ENCODE results near the gene INTS6.

Gene INTS6, protein sequence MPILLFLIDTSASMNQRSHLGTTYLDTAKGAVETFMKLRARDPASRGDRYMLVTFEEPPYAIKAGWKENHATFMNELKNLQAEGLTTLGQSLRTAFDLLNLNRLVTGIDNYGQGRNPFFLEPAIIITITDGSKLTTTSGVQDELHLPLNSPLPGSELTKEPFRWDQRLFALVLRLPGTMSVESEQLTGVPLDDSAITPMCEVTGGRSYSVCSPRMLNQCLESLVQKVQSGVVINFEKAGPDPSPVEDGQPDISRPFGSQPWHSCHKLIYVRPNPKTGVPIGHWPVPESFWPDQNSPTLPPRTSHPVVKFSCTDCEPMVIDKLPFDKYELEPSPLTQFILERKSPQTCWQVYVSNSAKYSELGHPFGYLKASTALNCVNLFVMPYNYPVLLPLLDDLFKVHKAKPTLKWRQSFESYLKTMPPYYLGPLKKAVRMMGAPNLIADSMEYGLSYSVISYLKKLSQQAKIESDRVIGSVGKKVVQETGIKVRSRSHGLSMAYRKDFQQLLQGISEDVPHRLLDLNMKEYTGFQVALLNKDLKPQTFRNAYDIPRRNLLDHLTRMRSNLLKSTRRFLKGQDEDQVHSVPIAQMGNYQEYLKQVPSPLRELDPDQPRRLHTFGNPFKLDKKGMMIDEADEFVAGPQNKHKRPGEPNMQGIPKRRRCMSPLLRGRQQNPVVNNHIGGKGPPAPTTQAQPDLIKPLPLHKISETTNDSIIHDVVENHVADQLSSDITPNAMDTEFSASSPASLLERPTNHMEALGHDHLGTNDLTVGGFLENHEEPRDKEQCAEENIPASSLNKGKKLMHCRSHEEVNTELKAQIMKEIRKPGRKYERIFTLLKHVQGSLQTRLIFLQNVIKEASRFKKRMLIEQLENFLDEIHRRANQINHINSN

DNA sequence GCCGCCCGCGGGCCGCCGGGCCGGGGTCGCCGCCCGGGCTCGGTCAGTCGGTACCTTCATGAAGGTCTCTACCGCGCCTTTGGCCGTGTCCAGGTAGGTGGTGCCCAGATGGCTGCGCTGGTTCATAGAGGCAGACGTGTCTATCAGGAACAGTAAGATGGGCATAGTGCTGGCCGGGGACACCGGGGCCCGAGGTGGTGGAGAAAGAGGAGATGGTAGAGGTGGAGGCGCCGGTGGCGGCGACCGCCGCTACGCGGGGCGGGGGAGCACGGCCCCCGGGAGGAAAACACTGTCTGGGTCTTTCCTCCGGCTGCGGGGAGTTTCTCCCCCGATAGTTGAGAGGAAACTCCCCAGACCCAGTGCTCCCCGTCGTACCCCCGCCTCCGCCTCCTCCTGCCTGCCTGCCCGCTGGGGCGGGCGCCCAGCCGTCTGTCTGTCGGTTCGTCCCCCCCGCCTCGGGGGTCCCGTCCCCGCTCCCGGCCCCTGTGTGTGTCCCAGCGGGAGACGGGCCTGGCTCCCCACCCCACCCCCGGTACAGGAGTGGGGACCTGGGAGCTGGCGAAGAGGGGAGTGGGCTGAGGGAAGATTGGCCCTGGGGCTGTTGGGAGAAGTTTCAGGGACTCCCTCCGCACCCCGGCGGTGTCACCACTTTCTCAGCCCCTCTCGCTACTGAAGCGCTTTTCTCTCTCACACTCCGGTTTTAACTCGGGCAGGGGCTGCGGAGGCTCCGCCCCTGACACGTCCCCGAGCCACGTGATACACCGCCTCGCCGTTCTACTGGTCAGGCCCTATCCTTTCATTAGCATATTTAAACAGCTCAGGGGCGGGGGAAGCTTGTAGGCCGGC is at the start of gene INTS6:
Gene INTS6, minus strand, starts transcription at position 676 of the 846 bp plus-strand sequence. Its CDS starts 511 bp downstream, at position 165.
- H3K27ac Mint-ChIP-seq, result peak within 1 kb of the TSS; percentile 88 to 98 (median 95)
- peak within 1 kb of the TSS; percentile 92 to 95 (median 93) for H3K4me3 Mint-ChIP-seq
- peaks cover 28% of the 10 kb centered on the region for H3K36me3 Mint-ChIP-seq (ENCODE audit: low read depth)

DNA sequence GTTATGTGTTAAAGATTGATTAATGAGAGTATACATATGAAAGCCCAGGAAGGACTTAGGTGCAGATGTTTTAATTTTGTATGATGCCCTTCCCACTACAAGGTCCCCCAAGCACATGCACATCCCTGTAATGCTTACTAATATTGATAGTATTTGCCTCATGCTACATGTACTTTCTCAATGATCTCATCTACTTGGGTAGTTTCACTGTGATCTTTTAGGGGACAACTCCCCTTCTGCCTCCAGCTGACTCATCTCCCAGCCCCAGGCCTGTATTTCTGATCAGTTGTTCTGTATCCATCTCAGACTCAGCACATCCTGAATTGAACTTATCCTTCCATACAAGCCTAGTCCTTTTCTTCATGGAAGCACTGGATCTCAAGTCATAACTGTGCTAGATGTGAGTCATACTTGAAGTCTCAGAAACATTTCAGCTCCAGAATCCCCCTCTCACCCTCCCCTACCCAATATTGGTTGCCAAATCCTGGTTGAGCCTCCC is 49.4 kb upstream of the INTS6 start:
- Mint-ChIP-seq H3K9me3 (no peaks in the 10 kb centered on the region), H3K36me3 (ENCODE audit: low read depth) (no peaks in the 10 kb centered on the region)

More for the DNA sequence above, at the start of gene INTS6:
- Mint-ChIP-seq H3K27me3 (ENCODE audit: low read depth) (peaks cover 3% of the 10 kb centered on the region), H3K9me3 (no peaks in the 10 kb centered on the region), H3K4me1 (peaks cover 22% of the 10 kb centered on the region)
- TF ChIP-seq, protein P1, sequence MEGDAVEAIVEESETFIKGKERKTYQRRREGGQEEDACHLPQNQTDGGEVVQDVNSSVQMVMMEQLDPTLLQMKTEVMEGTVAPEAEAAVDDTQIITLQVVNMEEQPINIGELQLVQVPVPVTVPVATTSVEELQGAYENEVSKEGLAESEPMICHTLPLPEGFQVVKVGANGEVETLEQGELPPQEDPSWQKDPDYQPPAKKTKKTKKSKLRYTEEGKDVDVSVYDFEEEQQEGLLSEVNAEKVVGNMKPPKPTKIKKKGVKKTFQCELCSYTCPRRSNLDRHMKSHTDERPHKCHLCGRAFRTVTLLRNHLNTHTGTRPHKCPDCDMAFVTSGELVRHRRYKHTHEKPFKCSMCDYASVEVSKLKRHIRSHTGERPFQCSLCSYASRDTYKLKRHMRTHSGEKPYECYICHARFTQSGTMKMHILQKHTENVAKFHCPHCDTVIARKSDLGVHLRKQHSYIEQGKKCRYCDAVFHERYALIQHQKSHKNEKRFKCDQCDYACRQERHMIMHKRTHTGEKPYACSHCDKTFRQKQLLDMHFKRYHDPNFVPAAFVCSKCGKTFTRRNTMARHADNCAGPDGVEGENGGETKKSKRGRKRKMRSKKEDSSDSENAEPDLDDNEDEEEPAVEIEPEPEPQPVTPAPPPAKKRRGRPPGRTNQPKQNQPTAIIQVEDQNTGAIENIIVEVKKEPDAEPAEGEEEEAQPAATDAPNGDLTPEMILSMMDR (IDR thresholded peaks at IDR 0.05; ENCODE audit: unreplicated experiment in 3 of 3), result no peak

DNA sequence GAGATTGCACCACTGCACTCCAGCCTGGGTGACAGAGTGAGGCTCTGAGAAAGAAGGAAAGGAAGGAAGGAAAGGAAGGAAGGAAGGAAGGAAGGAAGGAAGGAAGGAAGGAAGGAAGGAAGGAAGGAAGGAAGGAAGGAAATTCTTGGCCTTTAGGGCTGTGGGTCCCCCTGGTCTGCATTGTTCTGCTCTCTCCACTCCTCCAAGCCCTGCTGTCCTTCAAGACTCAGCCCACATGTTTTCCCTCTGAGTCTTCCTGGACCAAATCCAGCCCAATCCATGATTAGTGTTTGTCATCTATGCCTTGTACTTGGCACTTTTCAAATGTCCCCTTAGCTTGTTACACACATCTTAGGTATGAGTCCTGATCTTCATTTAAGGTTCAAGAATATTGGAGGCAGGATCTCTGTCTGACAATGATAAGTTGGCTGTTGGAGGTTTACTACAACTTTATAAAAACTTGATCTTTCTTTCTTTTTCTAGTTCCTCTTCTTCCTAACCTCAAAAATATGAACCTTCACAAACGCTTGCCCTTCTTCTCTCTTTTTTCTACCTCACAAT is 48.8 kb upstream of the INTS6 start:
- Mint-ChIP-seq H3K4me3 (no peak overlapping the region), H3K4me1 (no peaks in the 10 kb centered on the region), H3K27ac (no peak overlapping the region), H3K27me3 (ENCODE audit: low read depth) (no peaks in the 10 kb centered on the region), H3K9me3 (no peaks in the 10 kb centered on the region), H3K36me3 (ENCODE audit: low read depth) (no peaks in the 10 kb centered on the region)
- TF ChIP-seq, protein P1 (IDR thresholded peaks at IDR 0.05; ENCODE audit: unreplicated experiment in 3 of 3), result no peak

More for the DNA sequence above, 49.4 kb upstream of the INTS6 start:
- H3K4me1 Mint-ChIP-seq, result no peaks in the 10 kb centered on the region
- H3K27me3 Mint-ChIP-seq (ENCODE audit: low read depth), result no peaks in the 10 kb centered on the region
- H3K27ac Mint-ChIP-seq, result no peak overlapping the region
- no peak overlapping the region for H3K4me3 Mint-ChIP-seq
- TF ChIP-seq, protein P1 (IDR thresholded peaks at IDR 0.05; ENCODE audit: unreplicated experiment in 3 of 3), result no peak

DNA sequence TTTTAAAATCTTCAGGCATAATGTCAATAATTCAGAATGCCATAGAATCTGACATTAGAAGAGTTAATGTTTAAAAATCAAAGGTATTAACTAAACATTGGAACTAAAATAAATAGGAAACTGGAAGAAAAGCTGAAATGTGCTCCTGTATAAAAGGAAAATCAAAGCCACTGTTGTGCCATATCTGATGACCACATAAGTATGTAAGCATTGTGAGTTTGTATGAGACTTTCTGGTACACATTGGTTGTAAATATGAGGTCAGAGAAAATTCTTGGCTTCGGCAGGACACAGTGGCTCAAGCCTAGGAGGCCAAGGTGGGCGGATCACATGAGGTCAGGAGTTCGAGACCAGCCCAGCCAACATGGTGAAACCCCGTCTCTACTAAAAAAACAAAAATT is 48.3 kb upstream of the INTS6 start:
- Mint-ChIP-seq H3K36me3 (ENCODE audit: low read depth) (no peaks in the 10 kb centered on the region), H3K9me3 (no peaks in the 10 kb centered on the region), H3K27ac (no peak overlapping the region), H3K27me3 (ENCODE audit: low read depth) (no peaks in the 10 kb centered on the region), H3K4me3 (no peak overlapping the region), H3K4me1 (no peaks in the 10 kb centered on the region)
- TF ChIP-seq, protein P1 (IDR thresholded peaks at IDR 0.05; ENCODE audit: unreplicated experiment in 3 of 3), result no peak

DNA sequence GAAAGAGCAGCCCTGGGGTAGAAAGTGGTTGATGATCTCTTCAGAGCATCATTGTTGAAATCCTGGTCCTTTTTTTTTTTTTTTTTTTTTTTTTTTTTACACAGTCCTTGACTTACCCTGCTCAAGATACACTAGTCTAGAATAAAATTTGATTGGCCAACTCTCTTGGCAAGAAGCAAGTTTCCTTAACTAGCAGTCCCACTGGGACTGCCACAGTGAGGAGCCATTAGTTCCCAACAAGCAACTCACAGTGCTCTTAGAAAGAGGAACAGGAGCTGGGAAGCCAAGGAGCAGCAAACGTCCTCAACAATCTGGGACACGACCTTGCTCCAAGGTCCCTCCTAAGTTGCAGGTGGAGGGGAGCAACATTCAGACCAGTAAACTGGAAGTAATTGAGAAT is 47.9 kb upstream of the INTS6 start:
- Mint-ChIP-seq H3K36me3 (ENCODE audit: low read depth) (no peaks in the 10 kb centered on the region), H3K4me3 (no peak overlapping the region), H3K27me3 (ENCODE audit: low read depth) (no peaks in the 10 kb centered on the region), H3K27ac (no peak overlapping the region), H3K4me1 (no peaks in the 10 kb centered on the region), H3K9me3 (no peaks in the 10 kb centered on the region)
- TF ChIP-seq, protein P1 (IDR thresholded peaks at IDR 0.05; ENCODE audit: unreplicated experiment in 3 of 3), result no peak
